Measurements from ENCODE around the gene SOX15.
"Not testable (repeated sequence)": the region's sequence is repeated elsewhere in the genome, so short reads cannot be mapped to it uniquely, and the experiment has no call there.

DNA sequence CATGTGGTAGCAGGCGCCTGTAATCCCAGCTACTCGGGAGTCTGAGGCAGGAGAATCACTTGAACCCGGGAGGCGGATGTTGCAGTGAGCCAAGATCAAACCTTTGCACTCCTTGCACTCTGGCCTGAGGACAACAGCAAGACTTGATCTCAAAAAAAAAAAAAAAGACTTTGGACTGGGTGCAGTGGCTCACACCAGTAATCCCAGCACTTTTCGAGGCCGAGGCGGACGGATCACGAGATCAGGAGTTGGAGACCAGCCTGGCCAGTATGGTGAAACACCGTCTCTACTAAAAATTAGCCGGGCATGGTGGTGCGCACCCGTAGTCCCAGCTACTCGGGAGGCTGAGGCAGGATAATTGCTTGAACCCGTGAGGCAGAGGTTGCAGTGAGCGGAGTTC lies 35.9 kb upstream of the SOX15 start:
- TF ChIP-seq, protein P1, sequence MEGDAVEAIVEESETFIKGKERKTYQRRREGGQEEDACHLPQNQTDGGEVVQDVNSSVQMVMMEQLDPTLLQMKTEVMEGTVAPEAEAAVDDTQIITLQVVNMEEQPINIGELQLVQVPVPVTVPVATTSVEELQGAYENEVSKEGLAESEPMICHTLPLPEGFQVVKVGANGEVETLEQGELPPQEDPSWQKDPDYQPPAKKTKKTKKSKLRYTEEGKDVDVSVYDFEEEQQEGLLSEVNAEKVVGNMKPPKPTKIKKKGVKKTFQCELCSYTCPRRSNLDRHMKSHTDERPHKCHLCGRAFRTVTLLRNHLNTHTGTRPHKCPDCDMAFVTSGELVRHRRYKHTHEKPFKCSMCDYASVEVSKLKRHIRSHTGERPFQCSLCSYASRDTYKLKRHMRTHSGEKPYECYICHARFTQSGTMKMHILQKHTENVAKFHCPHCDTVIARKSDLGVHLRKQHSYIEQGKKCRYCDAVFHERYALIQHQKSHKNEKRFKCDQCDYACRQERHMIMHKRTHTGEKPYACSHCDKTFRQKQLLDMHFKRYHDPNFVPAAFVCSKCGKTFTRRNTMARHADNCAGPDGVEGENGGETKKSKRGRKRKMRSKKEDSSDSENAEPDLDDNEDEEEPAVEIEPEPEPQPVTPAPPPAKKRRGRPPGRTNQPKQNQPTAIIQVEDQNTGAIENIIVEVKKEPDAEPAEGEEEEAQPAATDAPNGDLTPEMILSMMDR (conservative IDR thresholded peaks at IDR 0.05; ENCODE audit: low read depth, low read length): not testable (repeated sequence)
- TF ChIP-seq EZH2 (IDR thresholded peaks at IDR 0.05; ENCODE audit: low read length, unreplicated experiment): not testable (repeated sequence)
